HG03196 (cell line): ENCODE data around the gene C10orf67.
"Not testable (repeated sequence)": the region's sequence is repeated elsewhere in the genome, so short reads cannot be mapped to it uniquely, and the experiment has no call there.

Source experiments
- ATAC-seq: cut with Tn5 transposase; IDR thresholded peaks from one replicate; pipeline ENCODE4 v1.9.1; 2021; ENCODE audit not compliant: unreplicated experiment

Gene C10orf67

GRCh38 chr10:23362879-23363792 lies 18.5 kb upstream of the C10orf67 start:
- peak; percentile 41 for ATAC-seq

GRCh38 chr10:23362069-23362830 lies 17.7 kb upstream of the C10orf67 start:
- ATAC-seq = peak; percentile 53

GRCh38 chr10:23361665-23362064 lies 17.1 kb upstream of the C10orf67 start:
- ATAC-seq = no peak

- ATAC-seq = no peak
Observed at GRCh38 chr10:23359692-23360380, 15.2 kb upstream of the C10orf67 start.

GRCh38 chr10:23358357-23358756 lies 13.8 kb upstream of the C10orf67 start:
- no peak for ATAC-seq

- ATAC-seq = no peak
Observed at GRCh38 chr10:23354630-23355279, 10.2 kb upstream of the C10orf67 start.

- ATAC-seq = no peak
Observed at GRCh38 chr10:23351926-23352519, 7.4 kb upstream of the C10orf67 start.

- ATAC-seq = not testable (repeated sequence)
Observed at GRCh38 chr10:23350706-23351105, 6.1 kb upstream of the C10orf67 start.

GRCh38 chr10:23345861-23346260 lies 1.3 kb upstream of the C10orf67 start:
- ATAC-seq = no peak

- no peak for ATAC-seq
Observed at GRCh38 chr10:23343591-23344240, 881 bp downstream of the C10orf67 start.

GRCh38 chr10:23342213-23342884 lies 2.2 kb downstream of the C10orf67 start:
- no peak for ATAC-seq

GRCh38 chr10:23341004-23341403 lies 3.6 kb downstream of the C10orf67 start:
- ATAC-seq = no peak

- ATAC-seq = no peak
Observed at GRCh38 chr10:23340354-23340753, 4.2 kb downstream of the C10orf67 start.

- ATAC-seq = no peak
Observed at GRCh38 chr10:23338886-23339285, 5.7 kb downstream of the C10orf67 start.

GRCh38 chr10:23338155-23338828 lies 6.3 kb downstream of the C10orf67 start:
- ATAC-seq = no peak

- ATAC-seq = no peak
Observed at GRCh38 chr10:23337616-23338015, 7.0 kb downstream of the C10orf67 start.

GRCh38 chr10:23331567-23332301 lies 12.9 kb downstream of the C10orf67 start:
- no peak for ATAC-seq

GRCh38 chr10:23330948-23331347 lies 13.6 kb downstream of the C10orf67 start:
- no peak for ATAC-seq
